Thoracic aorta (tissue), 2 donors: ENCODE measurements around the gene STARD7. TPM values are rescaled to one million over a fixed set of nuclear protein-coding genes. Genes with fewer than 3 reads are reported as not detected.

Experiments used
- ATAC-seq: fragments of 150-250 bp; one replicate; pipeline ENCODE4 v1.8.0; 2017; ENCODE audit warnings: low read depth; ENCODE audit not compliant: insufficient number of reproducible peaks, low FRiP score
- DNase-seq: peaks from one replicate; pipeline ENCODE4 v3.0.0-alpha.2; 2020; ENCODE audit warnings: low spot score
- H3K27ac ChIP-seq, 2 donors: fragments of 200-600 bp; sonication (generic); 1 replicate in 1 of 2; 2 replicates in 1 of 2; pipeline ENCODE4 v1.5.1; 2016; ENCODE audit warnings: mild to moderate bottlenecking in 2 of 2, moderate library complexity in 2 of 2
- H3K27me3 ChIP-seq: fragments of 200-600 bp; sonication (generic); replicated peaks from 2 replicates; pipeline ENCODE4 v1.6.0; 2016; ENCODE audit warnings: mild to moderate bottlenecking; ENCODE audit not compliant: insufficient read depth
- H3K36me3 ChIP-seq: fragments of 200-600 bp; sonication (generic); one replicate; pipeline ENCODE4 v1.5.1; 2016
- H3K4me1 ChIP-seq, 2 donors: fragments of 200-600 bp; sonication (generic); 1 replicate in 1 of 2; 2 replicates in 1 of 2; pipeline versions ENCODE4 v1.5.1 to v1.6.0; 2016; ENCODE audit warnings: low read depth in 2 of 2, mild to moderate bottlenecking in 1 of 2; ENCODE audit not compliant: control insufficient read depth in 1 of 2
- H3K4me3 ChIP-seq: fragments of 200-600 bp; sonication (generic); 2 replicates; pipeline ENCODE4 v1.5.1; 2016; ENCODE audit warnings: mild to moderate bottlenecking
- H3K9me3 ChIP-seq: fragments of 200-600 bp; sonication (generic); 2 replicates; pipeline ENCODE4 v1.5.1; 2016
- CTCF ChIP-seq: fragments of 200-600 bp; sonication (generic); IDR thresholded peaks from one replicate; pipeline ENCODE4 v1.5.1; 2019; ENCODE audit warnings: antibody characterized with exemption
- total RNA-seq, 2 donors: library from RNA; depleted of rRNA; stranded (reverse); fragments of >200 nt; gene quantifications; one replicate each; pipeline versions ENCODE4 v1.1.0 to v1.2.3, GENCODE V29; 2016

Gene STARD7
- total RNA-seq, 2 donors from 2014 or later = 68.1 to 135 TPM

GRCh38 chr2:96203130-96204028, 5.2 kb downstream of the STARD7 start:
- Histone ChIP-seq H3K27ac (peak overlapping the region in 1 of 2 donors; percentile 64), H3K27me3 (no peaks in the 10 kb centered on the region), H3K4me1 (peaks cover 56 to 73% of the 10 kb centered on the region in 2 donors), H3K9me3 (no peaks in the 10 kb centered on the region), H3K36me3 (no peaks in the 10 kb centered on the region), H3K4me3 (no peak overlapping the region)
- no peak for ATAC-seq
- DNase-seq = no peak
- no peak for TF ChIP-seq CTCF

GRCh38 chr2:96202152-96202854, 6.3 kb downstream of the STARD7 start:
- H3K36me3 ChIP-seq = no peaks in the 10 kb centered on the region
- no peak for DNase-seq
- H3K27ac ChIP-seq = no peak overlapping the region
- ATAC-seq = no peak
- no peak overlapping the region for H3K4me3 ChIP-seq
- H3K9me3 ChIP-seq = no peaks in the 10 kb centered on the region
- H3K27me3 ChIP-seq = no peaks in the 10 kb centered on the region
- H3K4me1 ChIP-seq = peaks cover 55 to 69% of the 10 kb centered on the region in 2 donors
- TF ChIP-seq CTCF = no peak

GRCh38 chr2:96201338-96201737, 7.3 kb downstream of the STARD7 start:
- TF ChIP-seq CTCF = no peak
- H3K4me3 ChIP-seq = no peak overlapping the region
- no peaks in the 10 kb centered on the region for H3K27me3 ChIP-seq
- ATAC-seq (no peak), DNase-seq (no peak)
- peaks cover 48 to 61% of the 10 kb centered on the region in 2 donors for H3K4me1 ChIP-seq
- no peak overlapping the region for H3K27ac ChIP-seq
- no peaks in the 10 kb centered on the region for H3K36me3 ChIP-seq
- H3K9me3 ChIP-seq = no peaks in the 10 kb centered on the region

GRCh38 chr2:96198921-96199320, 9.7 kb downstream of the STARD7 start:
- no peak for DNase-seq
- no peak overlapping the region for H3K4me3 ChIP-seq
- TF ChIP-seq CTCF = no peak
- H3K27ac ChIP-seq = no peak overlapping the region
- H3K36me3 ChIP-seq = peaks cover 4% of the 10 kb centered on the region
- no peaks in the 10 kb centered on the region for H3K27me3 ChIP-seq
- peaks cover 24 to 37% of the 10 kb centered on the region in 2 donors for H3K4me1 ChIP-seq
- H3K9me3 ChIP-seq = no peaks in the 10 kb centered on the region
- no peak for ATAC-seq

- Histone ChIP-seq H3K4me3 (no peak overlapping the region), H3K27me3 (no peaks in the 10 kb centered on the region), H3K4me1 (peaks cover 16 to 27% of the 10 kb centered on the region in 2 donors), H3K9me3 (no peaks in the 10 kb centered on the region), H3K27ac (no peak overlapping the region), H3K36me3 (peaks cover 10% of the 10 kb centered on the region)
- no peak for DNase-seq
- no peak for ATAC-seq
- no peak for TF ChIP-seq CTCF
Measured at GRCh38 chr2:96197546-96198255, 10.9 kb downstream of the STARD7 start.
